CD4-positive, alpha-beta T cell treated with Interleukin-6 at 100 ng/mL for 8 hours (primary cell): ENCODE data around the gene TPPP2.
"Not testable (repeated sequence)": the region's sequence is repeated elsewhere in the genome, so short reads cannot be mapped to it uniquely, and the experiment has no call there.

Source experiments
- DNase-seq: peaks from one replicate; pipeline ENCODE4 v3.0.0-alpha.2; 2020; ENCODE audit warnings: mixed read lengths, low spot score

The TPPP2 gene

DNA sequence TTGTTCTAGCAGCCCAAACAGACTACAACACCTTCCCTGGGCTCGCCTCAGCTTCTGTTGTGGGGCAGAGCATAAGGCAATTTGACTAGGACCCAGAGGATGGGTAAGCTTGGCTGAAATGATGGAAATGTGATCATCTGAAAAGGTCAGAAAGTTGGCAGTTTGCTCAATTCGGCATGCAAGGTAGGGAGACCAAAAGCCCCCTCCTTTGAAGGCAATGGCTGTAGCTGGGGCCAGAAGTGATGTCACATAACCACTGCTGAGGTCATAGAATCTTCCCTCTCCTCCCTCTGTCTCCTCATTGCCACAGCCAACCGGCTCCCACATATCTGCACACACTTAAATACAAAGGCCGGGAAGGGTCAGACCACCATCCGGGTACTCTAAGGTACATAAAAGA, at the start of gene TPPP2:
Gene TPPP2, plus strand, starts transcription at position 301 of the 400 bp plus-strand sequence. CDS start 365 bp downstream, outside the sequence.
- DNase-seq: no peak

DNA sequence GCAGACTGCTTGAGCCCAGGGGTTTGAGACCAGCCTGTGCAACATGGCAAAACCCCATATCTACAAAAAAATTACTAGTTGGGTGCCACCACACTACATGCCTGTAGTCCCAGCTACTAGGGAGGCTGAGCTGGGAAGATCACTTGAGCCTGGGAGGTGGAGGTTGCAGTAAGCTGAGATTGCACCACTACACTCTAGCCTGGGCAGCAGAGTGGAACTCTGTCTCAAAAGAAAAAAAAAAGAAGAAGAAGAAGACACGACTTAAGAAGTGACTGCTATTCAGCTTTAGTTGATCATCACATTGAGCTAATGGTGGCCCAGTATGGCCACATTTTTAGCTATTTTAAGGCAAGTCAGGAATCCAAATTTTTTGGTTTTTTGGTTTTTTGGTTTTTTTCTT, 49.1 kb upstream of the TPPP2 start:
- no peak for DNase-seq

DNA sequence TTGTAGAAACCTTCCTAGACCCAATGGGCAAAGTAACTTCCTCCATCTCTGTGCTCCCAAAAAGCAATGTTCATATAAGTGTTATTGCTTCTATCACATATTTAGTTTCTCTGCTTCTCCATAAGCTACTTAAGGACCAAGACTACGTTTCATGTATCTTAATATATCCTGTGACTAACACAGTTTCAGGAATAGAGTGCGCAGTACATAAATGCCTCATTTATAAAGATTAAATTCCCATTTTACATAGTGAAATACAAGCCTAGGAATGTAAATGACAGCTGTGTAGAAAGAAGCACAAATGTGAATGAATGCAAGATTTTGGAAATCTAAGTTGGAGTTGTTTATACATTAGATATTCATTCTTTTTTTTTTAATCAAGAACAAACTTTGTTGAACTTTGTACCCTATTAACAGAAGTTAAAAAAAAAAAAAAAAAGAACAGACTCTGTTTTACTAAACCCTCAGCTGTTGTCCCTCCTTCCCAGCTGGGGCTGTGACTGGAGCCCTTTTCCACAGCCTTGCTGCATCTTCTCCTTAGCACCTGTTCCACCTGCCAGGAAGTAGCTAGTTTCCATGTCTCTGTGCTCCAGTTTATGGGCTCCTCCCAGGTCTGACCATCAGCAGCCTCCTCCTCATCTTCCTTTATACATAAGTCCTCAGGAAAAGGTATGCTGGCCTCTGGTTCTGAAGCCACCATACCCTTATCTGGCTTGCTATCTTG, 47.2 kb upstream of the TPPP2 start:
- no peak for DNase-seq

DNA sequence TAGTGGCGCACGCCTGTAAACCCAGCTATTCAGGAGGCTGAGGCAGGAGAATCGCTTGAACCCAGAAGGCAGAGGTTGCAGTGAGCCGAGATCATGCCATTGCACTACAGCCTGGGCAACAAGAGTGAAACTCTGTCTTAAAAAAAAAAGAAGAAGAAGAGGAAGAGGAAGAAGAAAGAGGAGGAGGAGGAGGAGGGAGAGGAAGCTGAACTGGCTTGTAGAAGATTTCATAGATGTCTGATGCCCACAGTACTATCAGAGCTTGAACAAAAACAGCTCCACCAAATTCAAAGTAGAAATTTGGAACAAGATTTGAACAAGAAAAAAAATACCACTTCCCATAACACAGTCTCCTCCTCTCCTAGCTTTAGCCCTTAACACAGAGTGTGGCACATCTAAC, 44.4 kb upstream of the TPPP2 start:
- not testable (repeated sequence) for DNase-seq

DNA sequence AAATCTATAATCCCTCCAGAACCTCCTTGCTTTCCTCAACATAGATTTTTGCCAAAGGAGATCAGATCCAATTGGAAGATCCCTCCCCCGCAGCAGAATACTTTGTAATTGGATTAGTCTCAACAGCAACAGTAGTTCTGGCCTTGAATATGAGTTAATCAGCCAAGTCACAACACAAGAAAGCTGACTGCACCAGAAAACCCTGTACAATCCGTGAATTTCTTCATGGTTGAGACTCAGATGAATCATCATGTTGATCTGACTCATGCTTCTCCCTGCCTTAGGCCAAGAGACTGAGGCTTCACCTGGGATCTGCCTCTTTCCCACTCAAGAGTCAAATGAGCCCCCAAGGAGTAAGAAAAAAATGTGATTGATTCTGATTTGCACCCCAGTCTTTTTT, 43.2 kb upstream of the TPPP2 start:
- no peak for DNase-seq

DNA sequence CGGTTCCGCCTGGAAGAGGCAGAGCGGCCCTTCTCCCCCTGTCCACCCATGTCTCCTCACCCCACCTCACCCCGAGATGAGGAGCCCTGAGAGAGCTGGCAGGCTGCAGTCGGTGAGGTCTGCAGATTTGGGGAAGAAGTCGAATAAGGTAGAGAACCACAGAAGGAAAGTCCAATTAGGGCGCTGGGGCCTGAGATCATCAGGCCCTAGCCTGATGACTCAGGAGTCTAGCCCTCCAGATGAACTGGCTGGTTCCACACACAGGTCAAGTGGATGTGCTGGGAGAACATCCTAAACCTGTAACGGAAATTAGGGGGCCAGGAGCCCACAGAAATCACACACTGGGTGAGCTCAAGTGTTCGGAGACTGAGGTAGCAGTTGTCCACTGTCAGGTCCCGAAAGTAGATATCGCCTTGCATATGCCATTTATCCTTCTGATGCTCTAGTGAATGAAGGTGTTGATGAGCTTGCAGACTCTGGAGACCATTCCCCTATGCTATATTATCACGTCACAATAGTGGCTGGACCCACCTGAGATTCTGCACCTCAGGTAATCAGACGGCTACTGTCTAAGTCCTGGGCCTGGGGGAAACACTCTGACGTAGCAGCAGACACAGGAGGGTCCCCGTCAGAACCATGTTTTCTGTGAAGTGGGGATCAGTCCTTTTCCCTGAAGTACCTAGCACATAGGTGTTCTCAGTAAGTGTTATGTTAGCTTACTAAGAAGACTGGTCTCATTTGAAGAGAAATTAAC, 41.1 kb upstream of the TPPP2 start:
- no peak for DNase-seq

DNA sequence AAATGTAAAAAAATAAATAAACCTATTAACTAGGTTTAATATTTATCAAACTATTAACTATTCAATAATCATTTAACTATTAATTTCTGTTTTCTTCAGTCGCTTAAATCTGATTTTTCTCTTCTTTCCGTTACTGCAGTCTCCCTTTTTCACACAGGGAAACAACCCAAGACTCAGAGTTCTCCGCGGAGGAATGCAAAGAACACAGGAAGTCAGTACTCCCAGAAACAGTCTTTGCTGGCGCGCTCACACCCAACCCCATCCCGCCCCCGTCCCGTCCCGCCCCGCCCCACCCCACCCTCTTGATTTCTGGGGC, 40.6 kb upstream of the TPPP2 start:
- no peak for DNase-seq

DNA sequence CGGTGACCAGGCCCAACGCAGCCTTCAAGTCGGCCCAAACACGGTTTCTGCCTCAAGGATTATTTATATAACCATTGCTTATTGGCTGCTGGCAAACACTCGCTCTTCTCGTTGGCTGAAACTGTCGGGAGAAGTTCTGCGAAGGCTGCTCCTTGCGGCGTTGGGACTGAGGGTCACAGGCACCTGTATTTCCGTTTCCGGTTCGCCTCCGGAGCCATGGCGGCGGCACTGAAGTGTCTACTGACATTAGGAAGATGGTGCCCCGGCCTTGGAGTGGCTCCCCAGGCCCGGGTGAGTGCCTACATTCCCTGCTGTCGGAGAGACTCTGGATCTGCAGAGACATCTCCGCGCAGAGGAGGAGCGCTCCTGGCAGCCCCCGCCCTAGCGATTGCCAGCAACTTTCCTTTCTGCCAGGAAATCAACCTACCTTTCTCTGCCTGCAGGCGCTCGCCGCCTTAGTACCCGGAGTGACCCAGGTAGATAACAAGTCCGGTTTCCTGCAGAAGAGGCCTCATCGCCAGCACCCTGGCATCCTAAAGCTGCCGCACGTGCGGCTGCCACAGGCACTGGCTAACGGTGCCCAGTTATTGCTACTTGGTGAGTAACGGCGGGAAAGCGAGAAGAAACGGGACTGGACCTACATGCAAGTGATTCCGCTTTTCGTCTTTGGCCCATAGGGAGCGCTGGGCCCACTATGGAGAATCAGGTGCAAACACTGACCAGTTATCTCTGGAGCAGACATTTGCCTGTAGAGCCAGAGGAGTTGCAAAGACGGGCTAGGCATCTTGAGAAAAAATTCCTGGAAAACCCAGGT, 40.0 kb upstream of the TPPP2 start, which contains the start of gene METTL17:
Gene METTL17, plus strand, starts transcription at position 194 of the 814 bp plus-strand sequence. Its CDS starts 23 bp downstream, at position 217.
- peak; percentile 86 for DNase-seq

DNA sequence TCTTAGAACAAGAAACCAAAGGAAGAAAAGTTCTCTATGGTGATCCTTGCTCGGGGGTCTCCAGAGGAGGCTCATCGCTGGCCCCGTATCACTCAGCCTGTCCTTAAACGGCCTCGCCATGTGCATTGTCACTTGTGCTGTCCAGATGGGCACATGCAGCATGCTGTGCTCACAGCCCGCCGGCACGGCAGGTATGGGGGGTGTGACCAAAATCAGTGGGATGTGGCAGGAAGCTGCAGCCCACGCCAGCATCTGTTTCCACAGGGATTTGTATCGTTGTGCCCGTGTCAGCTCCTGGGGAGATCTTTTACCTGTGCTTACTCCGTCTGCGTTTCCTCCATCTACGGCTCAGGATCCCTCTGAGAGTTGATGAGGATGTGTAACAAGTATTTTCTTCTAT, 33.5 kb upstream of the TPPP2 start:
- no peak for DNase-seq

DNA sequence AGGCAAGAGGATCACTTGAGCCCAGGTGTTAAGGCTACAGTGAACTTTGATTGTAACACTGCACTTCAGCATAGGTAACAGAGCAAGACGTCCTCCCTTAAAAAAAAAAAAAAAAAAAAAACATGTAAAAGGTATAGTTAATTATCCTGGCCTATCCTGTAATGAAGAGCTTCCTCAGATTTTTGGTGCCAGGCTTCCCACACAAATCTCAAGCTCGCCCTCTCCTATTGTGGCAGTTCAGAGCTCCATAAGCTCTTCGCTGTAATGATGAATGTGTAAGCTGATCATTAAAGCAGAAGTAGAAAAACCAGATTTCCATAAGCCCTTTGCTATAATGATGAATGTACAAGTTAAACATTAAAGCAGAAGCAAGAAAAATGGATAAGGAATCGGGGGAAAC, 32.9 kb upstream of the TPPP2 start:
- no peak for DNase-seq

DNA sequence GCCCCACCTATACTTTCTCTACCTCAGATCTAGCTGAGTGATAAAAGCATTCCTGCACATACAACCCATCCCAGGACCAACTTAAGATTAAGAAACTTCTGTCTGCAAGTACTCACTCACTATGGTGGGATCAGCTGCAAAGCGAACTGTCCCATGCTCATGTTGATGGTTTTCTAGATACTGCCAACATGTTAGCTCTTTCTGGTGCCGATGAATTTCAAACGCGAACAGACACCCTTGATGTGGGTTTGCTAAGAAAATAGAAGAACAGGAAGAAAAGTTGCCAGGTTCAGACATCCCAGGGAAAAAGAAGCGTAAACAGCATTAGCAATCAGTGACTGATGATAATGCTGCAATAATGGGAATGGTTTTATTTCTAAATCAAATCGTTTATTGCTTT, 32.5 kb upstream of the TPPP2 start:
- no peak for DNase-seq

DNA sequence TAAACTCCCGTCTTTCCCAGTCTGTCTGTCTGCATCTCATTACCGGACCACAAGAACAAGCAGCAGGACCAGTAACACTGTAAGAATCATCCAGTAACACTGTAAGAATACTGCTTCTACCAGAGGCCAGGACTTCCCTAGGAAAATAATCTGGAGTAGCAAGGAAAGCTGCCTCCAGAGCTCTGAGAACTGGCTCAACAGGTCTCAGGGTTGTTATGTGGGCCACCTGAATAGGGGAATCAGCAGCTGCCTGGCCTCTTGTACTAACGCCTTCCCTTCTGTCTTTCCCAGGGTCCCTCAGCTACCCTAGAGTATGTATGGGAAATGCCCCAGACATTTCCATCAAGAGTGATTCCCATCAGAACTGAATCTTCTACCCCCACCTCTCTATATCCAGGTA, 31.9 kb upstream of the TPPP2 start:
- DNase-seq: no peak

DNA sequence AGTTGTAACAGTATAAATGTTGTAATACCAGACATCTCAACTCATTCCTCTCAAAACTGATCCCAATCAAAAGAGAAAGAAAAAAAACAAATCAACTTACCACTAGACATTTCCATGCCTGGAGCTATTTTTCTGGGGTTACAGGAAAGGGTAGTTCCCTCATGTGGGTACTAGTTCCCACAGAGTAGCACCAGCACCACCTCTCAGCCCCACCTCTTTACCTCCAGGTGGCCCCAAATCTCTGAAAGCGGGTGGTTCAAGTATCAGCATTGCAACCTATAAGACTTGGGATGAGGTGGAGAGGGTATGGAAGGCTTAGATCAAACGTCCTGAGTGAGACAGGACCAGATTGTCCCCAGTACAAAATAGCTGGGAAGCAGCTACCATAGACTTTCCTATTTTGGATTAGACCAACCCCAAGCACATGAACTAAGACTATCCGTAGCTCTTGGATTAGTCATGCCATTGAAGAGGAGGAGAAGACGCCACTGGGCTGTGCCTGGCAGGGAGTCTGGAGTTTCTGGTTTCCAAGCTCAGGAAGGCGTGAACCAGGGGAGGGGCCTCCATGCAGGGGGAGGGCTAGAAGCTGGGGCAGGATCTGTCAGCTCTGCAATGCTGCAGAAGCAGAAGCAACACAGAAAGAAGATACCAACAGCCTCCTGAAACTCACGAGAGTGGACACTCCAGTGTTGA, 31.2 kb upstream of the TPPP2 start, which contains the start of gene SLC39A2:
Gene SLC39A2, plus strand, starts transcription at position 620 of the 693 bp plus-strand sequence. CDS start 154 bp downstream, outside the sequence.
- no peak for DNase-seq

DNA sequence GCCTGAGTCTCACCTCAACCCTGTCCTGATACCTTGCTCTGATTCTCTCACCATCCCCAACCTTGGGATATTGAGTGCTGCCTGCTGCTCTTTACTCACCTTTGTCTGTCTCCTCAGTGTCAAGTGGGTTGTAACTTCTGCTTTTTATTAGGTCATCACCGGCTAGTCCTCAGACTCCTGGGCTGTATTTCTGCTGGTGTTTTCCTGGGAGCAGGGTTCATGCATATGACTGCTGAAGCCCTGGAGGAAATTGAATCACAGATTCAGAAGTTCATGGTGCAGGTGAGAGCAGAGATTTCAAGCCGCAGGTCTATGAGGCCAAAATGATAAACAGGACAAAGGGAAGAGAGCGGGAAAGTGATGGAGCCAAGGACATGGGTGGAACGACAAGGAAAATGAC, 30.4 kb upstream of the TPPP2 start:
- no peak for DNase-seq

DNA sequence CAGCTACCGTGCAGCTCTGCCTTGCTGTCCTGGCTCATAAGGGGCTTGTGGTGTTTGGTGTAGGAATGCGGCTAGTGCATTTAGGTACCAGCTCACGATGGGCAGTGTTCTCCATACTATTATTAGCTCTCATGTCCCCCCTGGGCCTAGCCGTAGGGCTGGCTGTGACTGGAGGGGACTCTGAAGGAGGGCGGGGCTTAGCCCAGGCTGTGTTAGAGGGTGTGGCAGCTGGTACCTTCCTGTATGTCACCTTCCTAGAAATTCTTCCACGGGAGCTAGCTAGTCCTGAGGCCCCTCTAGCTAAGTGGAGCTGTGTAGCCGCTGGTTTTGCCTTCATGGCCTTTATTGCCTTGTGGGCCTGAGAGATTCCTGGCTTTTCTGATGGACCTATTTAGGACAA, 28.8 kb upstream of the TPPP2 start:
- DNase-seq: no peak

DNA sequence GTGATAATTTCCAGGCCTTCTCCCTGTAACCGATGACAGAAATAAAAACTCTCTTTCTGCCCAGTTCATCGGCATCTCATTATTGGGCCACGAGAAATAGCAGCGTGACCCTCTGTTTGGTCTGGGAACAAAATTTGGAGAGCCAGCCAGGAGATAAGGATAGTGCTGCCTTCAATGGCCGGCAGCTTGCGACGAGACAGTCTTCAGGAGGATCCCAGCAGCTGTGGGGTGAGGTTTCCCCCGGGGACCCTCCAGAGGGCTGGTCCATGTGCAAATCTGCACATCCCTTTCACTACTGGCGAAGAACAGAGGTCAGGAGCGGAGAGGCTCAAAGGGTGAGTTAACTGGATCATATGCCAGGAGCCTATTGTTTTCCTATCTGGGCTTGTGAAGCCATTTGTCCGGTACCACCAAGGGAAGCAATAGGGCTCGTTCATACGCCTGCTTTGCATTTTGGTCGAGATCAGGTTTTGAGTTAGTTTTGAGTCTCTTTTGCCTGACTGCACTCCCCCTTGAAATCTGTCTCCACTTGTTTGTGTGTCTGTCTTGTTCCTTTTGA, 26.1 kb upstream of the TPPP2 start:
- DNase-seq: no peak

DNA sequence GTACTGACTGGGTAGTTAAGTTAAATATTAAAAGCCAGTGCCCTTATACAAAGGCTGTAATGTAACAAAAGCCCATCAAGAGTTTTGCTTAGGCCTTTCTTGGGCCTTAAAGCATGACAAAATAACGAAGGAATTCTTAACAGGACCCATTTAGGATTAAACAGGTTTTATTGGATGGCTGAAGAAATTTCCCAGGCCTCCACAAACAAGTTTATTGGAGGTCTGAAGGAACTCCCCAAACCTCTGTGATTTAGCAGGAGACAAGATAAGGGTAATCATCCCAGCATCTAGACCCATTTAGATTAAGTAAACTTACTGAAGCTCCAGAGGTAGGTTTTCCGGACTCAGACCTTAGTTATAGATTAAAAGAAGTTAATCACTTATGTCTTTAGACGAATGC, 20.3 kb upstream of the TPPP2 start:
- not testable (repeated sequence) for DNase-seq

DNA sequence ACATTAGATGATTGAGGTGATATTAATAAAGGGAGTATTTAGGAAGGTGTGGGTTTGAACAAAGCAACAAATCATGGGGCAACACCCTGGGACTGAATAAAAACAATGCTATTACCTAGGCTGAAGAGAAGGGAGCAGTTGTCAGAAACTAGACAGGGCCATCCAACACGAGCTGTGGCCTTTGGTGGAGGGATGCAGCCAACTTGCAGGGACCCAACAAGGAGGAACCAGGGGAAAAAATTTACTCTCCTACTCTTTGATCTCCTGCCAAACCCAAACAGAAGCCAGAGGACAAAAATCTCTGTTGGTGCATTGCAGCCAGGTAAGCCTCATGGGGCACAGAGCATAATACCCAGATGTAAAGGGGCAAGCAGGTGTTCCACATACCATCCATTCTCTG, 18.9 kb upstream of the TPPP2 start:
- DNase-seq: no peak

DNA sequence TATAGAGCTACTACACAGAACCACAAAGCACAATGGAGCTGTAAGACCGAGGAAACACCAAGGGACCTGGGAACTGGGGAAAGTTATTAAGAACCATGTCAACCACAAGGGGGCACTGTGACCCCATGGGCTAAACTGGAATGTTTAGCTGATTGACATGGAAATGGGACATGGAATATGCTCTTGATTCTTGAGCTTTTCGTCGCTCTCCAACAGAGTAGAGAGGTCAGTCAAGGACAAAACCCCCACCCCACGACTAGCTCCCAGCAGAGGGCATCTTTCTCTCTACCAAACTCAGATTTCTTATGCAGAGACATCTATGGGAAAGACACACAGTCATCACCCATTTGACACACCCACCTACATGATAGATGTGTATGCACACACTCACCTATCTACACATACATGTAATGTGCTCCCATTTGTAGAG, 15.2 kb upstream of the TPPP2 start:
- peak; percentile 78 for DNase-seq

DNA sequence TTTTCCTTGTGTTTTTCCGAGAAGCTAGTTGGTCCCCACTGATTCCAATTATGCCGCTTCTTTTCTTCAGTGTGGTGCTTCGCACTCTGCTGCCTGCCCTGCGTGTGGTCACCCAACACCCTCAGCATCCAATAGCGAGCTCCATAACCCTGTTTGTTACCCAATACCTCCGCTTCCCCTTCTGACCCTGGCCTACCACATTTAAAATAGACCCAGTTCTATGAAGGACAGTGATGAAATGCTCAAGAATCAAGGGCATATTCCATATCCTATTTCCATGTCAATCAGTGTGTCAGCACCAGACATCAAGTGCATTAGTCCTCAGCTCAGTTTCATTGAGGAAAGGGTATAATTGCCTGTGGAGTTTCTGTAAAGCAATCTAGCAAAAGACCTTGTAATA, 14.7 kb upstream of the TPPP2 start:
- no peak for DNase-seq

DNA sequence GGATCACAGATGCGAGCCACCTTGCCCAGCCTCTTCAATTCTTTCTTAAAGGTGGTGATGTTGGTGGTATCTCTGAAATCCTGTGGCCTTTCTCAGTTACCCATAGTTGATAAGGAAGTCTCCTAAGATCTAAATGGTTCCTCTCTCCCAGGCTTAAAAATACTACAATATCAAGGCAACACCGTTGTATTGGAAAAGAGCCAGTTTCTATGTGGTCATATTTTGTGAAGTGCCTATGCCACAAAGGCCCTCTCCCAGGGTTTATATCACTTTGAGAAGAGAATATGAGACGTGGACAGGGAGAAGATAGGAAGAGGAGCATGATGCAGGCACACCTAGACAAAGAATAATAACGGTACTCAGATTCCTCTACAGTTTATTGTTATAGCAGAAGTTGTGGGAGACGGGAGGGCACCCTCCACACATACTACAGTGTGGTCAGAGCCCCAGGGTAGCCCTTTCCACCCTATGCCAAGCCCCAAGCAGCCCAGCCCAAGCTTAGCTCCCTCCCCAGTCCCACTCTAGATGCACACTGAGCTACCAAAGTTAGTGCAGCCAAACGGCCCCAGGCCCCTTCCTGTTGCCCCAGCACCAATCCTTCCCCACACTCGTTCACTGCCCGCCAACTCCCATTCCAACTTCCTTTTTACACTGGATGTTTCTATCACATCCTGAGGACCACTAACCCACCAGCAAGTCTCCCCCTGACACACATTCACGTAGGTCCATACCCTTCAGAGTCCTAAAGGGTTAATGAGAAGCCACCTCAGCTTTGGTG, 13.4 kb upstream of the TPPP2 start:
- DNase-seq: no peak
